ENCODE results near the gene RYR2. TPM values are rescaled to one million over a fixed set of nuclear protein-coding genes. Genes with fewer than 3 reads are reported as not detected.

The RYR2 gene
- total RNA-seq, 1 experiment from 2014 or later, result 3.4 TPM

DNA sequence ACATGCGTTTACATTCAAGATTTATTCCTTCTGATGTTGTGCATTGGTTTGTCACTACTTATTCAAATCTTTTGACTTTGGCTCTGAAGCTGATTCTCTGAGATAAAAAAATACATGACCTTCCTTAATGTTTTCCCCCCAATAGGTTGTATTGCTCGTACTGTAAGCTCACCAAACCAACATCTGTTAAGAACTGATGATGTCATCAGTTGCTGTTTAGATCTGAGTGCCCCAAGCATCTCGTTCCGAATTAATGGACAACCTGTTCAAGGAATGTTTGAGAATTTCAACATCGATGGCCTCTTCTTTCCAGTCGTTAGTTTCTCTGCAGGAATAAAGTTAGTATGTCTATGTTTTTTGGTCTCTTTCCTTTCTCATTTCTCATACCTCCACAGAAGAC lies 458.6 kb downstream of the RYR2 start:
- Histone ChIP-seq H2BK15ac (ENCODE audit: low read depth, low read length) (no peak overlapping the region), H3K4ac (ENCODE audit: low read depth, low read length) (no peak overlapping the region), H3T11ph (ENCODE audit: low read length) (no peak overlapping the region), H2BK12ac (ENCODE audit: insufficient read length, low read depth, low read length) (no peak overlapping the region), H3K23me2 (ENCODE audit: insufficient read length, low read depth, low read length, poor library complexity, severe bottlenecking) (no peaks in the 10 kb centered on the region), H3K9me3 (ENCODE audit: control insufficient read depth, low read depth, low read length) (no peaks in the 10 kb centered on the region), H2AK5ac (ENCODE audit: insufficient read length, low read length) (no peak overlapping the region), H3K14ac (ENCODE audit: insufficient read depth, low read length) (no peak overlapping the region), H2BK5ac (ENCODE audit: insufficient read length, low read length) (no peak overlapping the region), H3K27ac (ENCODE audit: insufficient read length, low read depth, low read length) (no peak overlapping the region), H2BK20ac (ENCODE audit: low read depth, low read length, poor library complexity, severe bottlenecking) (no peak overlapping the region), H3K4me1 (ENCODE audit: insufficient read depth, low read length) (no peaks in the 10 kb centered on the region), H2BK120ac (ENCODE audit: low read depth, low read length, poor library complexity, severe bottlenecking) (no peak overlapping the region), H4K8ac (replicated peaks; ENCODE audit: insufficient read length, low read depth, low read length) (no peak overlapping the region), H3K27me3 (ENCODE audit: insufficient read depth, low read length) (no peaks in the 10 kb centered on the region), H3K4me2 (ENCODE audit: insufficient read depth, insufficient read length, low read length) (no peak overlapping the region), H4K91ac (ENCODE audit: insufficient read length, low read depth, low read length) (no peak overlapping the region), H4K5ac (ENCODE audit: insufficient read length, low read depth, low read length) (no peak overlapping the region), H3K9ac (ENCODE audit: extremely low read depth, insufficient read length, low read length) (no peak overlapping the region), H3K56ac (ENCODE audit: insufficient read length, low read depth, low read length) (no peak overlapping the region), H2AFZ (ENCODE audit: low read length) (no peak overlapping the region), H4K20me1 (ENCODE audit: control insufficient read depth, insufficient read depth, insufficient read length) (no peaks in the 10 kb centered on the region), H3K23ac (ENCODE audit: insufficient read length, low read depth, low read length) (no peak overlapping the region), H3K79me2 (ENCODE audit: insufficient read depth, low read length) (no peaks in the 10 kb centered on the region), H3K18ac (ENCODE audit: insufficient read length, low read depth, low read length) (no peak overlapping the region), H3K79me1 (ENCODE audit: insufficient read depth, low read depth, low read length, poor library complexity, severe bottlenecking) (no peaks in the 10 kb centered on the region)
- Mint-ChIP-seq H3K27ac (peak overlapping the region in 1 of 3 experiments; percentile 46; a peak in 2 of 7 replicates), H3K9me3 (no peaks in the 10 kb centered on the region), H3K36me3 (ENCODE audit: insufficient read depth in 1 of 3, low read depth in 3 of 3) (no peaks in the 10 kb centered on the region; a peak in 1 of 7 replicates), H3K27me3 (ENCODE audit: low read depth) (no peaks in the 10 kb centered on the region), H3K4me3 (no peak overlapping the region), H3K4me1 (no peaks in the 10 kb centered on the region)
- no peak for DNase-seq
- no CpG with 5 or more reads among the region's 6 CpGs for WGBS (ENCODE audit: extremely low coverage, insufficient read length, low lambda C conversion rate)
- TF ChIP-seq, protein P1, sequence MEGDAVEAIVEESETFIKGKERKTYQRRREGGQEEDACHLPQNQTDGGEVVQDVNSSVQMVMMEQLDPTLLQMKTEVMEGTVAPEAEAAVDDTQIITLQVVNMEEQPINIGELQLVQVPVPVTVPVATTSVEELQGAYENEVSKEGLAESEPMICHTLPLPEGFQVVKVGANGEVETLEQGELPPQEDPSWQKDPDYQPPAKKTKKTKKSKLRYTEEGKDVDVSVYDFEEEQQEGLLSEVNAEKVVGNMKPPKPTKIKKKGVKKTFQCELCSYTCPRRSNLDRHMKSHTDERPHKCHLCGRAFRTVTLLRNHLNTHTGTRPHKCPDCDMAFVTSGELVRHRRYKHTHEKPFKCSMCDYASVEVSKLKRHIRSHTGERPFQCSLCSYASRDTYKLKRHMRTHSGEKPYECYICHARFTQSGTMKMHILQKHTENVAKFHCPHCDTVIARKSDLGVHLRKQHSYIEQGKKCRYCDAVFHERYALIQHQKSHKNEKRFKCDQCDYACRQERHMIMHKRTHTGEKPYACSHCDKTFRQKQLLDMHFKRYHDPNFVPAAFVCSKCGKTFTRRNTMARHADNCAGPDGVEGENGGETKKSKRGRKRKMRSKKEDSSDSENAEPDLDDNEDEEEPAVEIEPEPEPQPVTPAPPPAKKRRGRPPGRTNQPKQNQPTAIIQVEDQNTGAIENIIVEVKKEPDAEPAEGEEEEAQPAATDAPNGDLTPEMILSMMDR (conservative IDR thresholded peaks at IDR 0.05), result no peak
